Measurements from ENCODE around the gene ZSCAN21.

GRCh38 chr7:100021297-100021696 is 28.3 kb upstream of the ZSCAN21 start:
- TF ChIP-seq CTCF (IDR thresholded peaks at IDR 0.05) (no peak), POLR2A (IDR thresholded peaks at IDR 0.05) (no peak)
